Spleen (tissue), 11 donors: Measurements from ENCODE around the gene KIF5C. TPM values are rescaled to one million over a fixed set of nuclear protein-coding genes. Genes with fewer than 3 reads are reported as not detected.

Experiments used
- DNase-seq: peaks from one replicate; pipeline ENCODE4 v3.0.0-alpha.2; 2020
- H3K27ac ChIP-seq, 8 donors: fragments of 200-600 bp; sonication (generic) in 7 of 8; 1 replicate in 4 of 8; 2 replicates in 4 of 8; pipeline versions ENCODE4 v1.5.0 to v1.8.0; 2016 to 2021; ENCODE audit warnings: inconsistent platforms in 4 of 8, mild to moderate bottlenecking in 4 of 8, moderate library complexity in 1 of 8
- H3K27me3 ChIP-seq, 7 donors: fragments of 200-600 bp; sonication (generic) in 6 of 7; replicated peaks in 1 of 7; 1 replicate in 4 of 7; 2 replicates in 3 of 7; pipeline versions ENCODE4 v1.5.0 to v1.8.0; 2016 to 2021; ENCODE audit warnings: inconsistent platforms in 3 of 7, mild to moderate bottlenecking in 1 of 7
- H3K36me3 ChIP-seq, 6 donors: fragments of 200-600 bp; sonication (generic) in 5 of 6; 1 replicate in 4 of 6; 2 replicates in 2 of 6; pipeline versions ENCODE4 v1.5.0 to v1.8.0; 2016 to 2021; ENCODE audit warnings: inconsistent platforms in 2 of 6
- H3K4me1 ChIP-seq, 6 donors: fragments of 200-600 bp; sonication (generic) in 5 of 6; 1 replicate in 3 of 6; 2 replicates in 3 of 6; pipeline versions ENCODE4 v1.5.0 to v1.8.0; 2016 to 2021; ENCODE audit warnings: inconsistent platforms in 3 of 6
- H3K4me3 ChIP-seq, 8 donors: fragments of 200-600 bp; sonication (generic) in 7 of 8; 1 replicate in 4 of 8; 2 replicates in 4 of 8; pipeline versions ENCODE4 v1.5.0 to v1.8.0; 2016 to 2021; ENCODE audit warnings: inconsistent platforms in 4 of 8, mild to moderate bottlenecking in 4 of 8, moderate library complexity in 2 of 8
- H3K9me3 ChIP-seq, 8 donors: fragments of 200-600 bp; sonication (generic) in 7 of 8; 1 replicate in 4 of 8; 2 replicates in 4 of 8; pipeline versions ENCODE4 v1.5.0 to v1.8.0; 2016 to 2021; ENCODE audit warnings: inconsistent platforms in 4 of 8
- POLR2A ChIP-seq, 3 donors: fragments of 450-650 bp; IDR thresholded peaks; one replicate each; pipeline ENCODE4 v1.5.1; 2017; ENCODE audit warnings: antibody characterized with exemption in 3 of 3, mild to moderate bottlenecking in 1 of 3
- POLR2AphosphoS5 ChIP-seq, 3 donors: sonication (generic); formaldehyde crosslinking; IDR thresholded peaks; one replicate each; pipeline ENCODE4 v1.5.1; 2017; ENCODE audit warnings: antibody characterized with exemption in 3 of 3
- WGBS, 5 donors: extraction: QIAGEN DNeasy Blood & Tissue Kit in 3 of 5; methylation state at CpG; one replicate each; pipeline versions ENCODE4 v1.1.5 to v1.1.7; 2013 to 2018; 5-methylcytosine and 5-hydroxymethylcytosine counted together
- intact Hi-C: fragments of 100-400 bp; cut with DNase I; formaldehyde crosslinking; loops from one replicate; pipeline ENCODE4 v1.15.0; 2023; ENCODE audit warnings: low total_unique reads
- polyA plus RNA-seq, 3 donors: library from polyadenylated mRNA; stranded (reverse); fragments of 200-250 nt; gene quantifications; one replicate each; pipeline ENCODE4 v1.2.1, GENCODE V29; 2013
- total RNA-seq, 7 donors: library from RNA; depleted of rRNA in 3 of 7; stranded (reverse); fragments of >200 nt in 3 of 7; fragmentation: NEBNext Ultra II Directional in 4 of 7; extraction: Animal tissue kit (Norgen Biotek cat#: 25700) in 4 of 7; gene quantifications; one replicate each; pipeline versions ENCODE4 v1.1.0 to v1.2.1, GENCODE V29; 2016 to 2021
- TF ChIP-seq, protein P1 (sequence below), 11 experiments: fragments of 200-600 bp in 7 of 11; fragments of 450-650 bp in 4 of 11; sonication (generic) in 4 of 11; IDR thresholded peaks in 8 of 11; conservative IDR thresholded peaks in 3 of 11; 1 replicate in 7 of 11; 2 replicates in 4 of 11; pipeline versions ENCODE4 v1.4.0 to v1.8.0; 2016 to 2021; ENCODE audit warnings: antibody characterized with exemption in 11 of 11, inconsistent platforms in 4 of 11, mild to moderate bottlenecking in 1 of 11
- donor health status: healthy with polysubstance abuse.
- donor health status: DM: no; HTN: no; CAD: no; lungs with moderate emphysema.
- donor health status: DM: no; HTN: no; CAD: no.
- donor health status: Bipolar disorder and iron deficiency.
- donor health status: healthy.
- donor health status: DM: no; HTN: no; CAD: no.
- donor health status: DM: yes; HTN: yes; CAD: no.

Gene KIF5C
- total and polyA plus RNA-seq, 10 donors, result 0.61 to 8.3 (median 4.3) TPM

DNA sequence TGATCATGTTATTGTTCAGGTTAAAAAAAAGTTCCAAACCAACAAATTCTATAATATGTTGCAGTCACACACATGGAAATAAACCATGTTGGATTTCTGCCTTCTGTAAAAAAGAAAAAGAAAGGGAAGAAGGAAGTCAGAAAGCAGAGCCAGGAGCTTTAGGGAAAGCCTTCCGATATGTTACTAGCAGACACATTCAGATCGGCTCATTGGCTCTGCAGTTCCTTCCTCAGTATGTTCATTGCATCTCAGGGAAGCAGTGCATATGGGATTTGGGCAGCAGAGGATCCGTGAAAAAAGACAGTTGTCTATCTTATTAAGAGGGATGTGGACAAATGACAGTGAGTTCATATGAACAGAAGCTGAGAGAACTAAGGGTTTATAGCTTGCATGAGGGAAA is 68.1 kb downstream of the KIF5C start:
- no peaks in the 10 kb centered on the region for H3K27me3 ChIP-seq
- H3K36me3 ChIP-seq, result no peaks in the 10 kb centered on the region
- H3K27ac ChIP-seq, result no peak overlapping the region
- 80 to 93% (median 83%) methylated on average over 3 of the region's 3 CpGs for WGBS, 5 donors
- peaks cover 0 to 6% (median 0%) of the 10 kb centered on the region in 8 donors for H3K9me3 ChIP-seq
- intact Hi-C loops, result no loop called here
- TF ChIP-seq POLR2A (IDR thresholded peaks at IDR 0.05) (no peak), POLR2AphosphoS5 (IDR thresholded peaks at IDR 0.05) (no peak)
- TF ChIP-seq, protein P1, sequence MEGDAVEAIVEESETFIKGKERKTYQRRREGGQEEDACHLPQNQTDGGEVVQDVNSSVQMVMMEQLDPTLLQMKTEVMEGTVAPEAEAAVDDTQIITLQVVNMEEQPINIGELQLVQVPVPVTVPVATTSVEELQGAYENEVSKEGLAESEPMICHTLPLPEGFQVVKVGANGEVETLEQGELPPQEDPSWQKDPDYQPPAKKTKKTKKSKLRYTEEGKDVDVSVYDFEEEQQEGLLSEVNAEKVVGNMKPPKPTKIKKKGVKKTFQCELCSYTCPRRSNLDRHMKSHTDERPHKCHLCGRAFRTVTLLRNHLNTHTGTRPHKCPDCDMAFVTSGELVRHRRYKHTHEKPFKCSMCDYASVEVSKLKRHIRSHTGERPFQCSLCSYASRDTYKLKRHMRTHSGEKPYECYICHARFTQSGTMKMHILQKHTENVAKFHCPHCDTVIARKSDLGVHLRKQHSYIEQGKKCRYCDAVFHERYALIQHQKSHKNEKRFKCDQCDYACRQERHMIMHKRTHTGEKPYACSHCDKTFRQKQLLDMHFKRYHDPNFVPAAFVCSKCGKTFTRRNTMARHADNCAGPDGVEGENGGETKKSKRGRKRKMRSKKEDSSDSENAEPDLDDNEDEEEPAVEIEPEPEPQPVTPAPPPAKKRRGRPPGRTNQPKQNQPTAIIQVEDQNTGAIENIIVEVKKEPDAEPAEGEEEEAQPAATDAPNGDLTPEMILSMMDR (IDR thresholded peaks at IDR 0.05 in 8 of 11, conservative IDR thresholded peaks at IDR 0.05 in 3 of 11), result no peak
- DNase-seq, result no peak
- no peaks in the 10 kb centered on the region for H3K4me1 ChIP-seq
- no peak overlapping the region for H3K4me3 ChIP-seq

DNA sequence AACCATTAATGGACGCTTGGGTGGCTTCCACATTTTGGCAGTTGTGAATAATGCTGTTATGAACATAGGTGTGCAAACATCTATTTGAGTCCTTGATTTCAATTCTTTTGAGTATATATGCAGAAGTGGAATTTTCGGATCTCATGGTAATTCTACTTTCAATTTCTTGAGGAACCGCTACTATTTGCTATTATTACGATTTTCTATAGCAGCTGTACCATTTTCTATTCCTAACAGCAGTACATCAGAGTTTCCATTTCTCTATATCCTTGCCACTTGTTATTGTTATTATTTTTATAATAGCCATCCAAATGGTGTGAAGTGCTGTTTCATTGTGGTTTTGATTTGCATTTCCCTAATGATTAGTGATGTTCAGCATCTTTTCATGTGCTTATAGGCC is 69.5 kb downstream of the KIF5C start:
- peaks cover 0 to 6% (median 0%) of the 10 kb centered on the region in 6 donors for H3K4me1 ChIP-seq
- no peak overlapping the region for H3K4me3 ChIP-seq
- intact Hi-C loops, result no loop called here
- no peak overlapping the region for H3K27ac ChIP-seq
- no peak for DNase-seq
- H3K9me3 ChIP-seq, result peaks cover 0 to 6% (median 0%) of the 10 kb centered on the region in 8 donors
- H3K36me3 ChIP-seq, result no peaks in the 10 kb centered on the region
- TF ChIP-seq, protein P1 (IDR thresholded peaks at IDR 0.05 in 8 of 11, conservative IDR thresholded peaks at IDR 0.05 in 3 of 11), result no peak
- H3K27me3 ChIP-seq, result no peaks in the 10 kb centered on the region
- 65 to 93% (median 86%) methylated on average over 4 of the region's 4 CpGs for WGBS, 5 donors

DNA sequence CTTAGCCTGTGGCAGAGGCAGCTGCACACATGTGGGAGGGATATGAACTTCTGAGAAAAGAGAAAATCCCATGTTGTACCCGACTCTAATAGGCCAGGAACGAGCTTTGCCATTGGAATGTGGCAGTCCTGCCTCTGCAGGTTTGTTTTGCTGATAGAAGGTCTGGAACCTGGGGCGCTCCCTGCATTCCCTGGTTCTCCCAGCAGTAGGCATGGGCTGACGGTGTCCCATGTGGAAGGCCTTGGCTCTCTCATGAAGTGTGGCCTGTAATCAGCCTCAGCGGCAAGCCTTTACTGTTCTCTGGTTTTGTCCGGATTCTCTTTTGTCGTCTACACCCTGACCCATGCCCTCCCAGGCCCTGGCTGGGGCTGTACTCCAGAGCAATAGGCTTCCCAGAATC is 72.3 kb downstream of the KIF5C start:
- Histone ChIP-seq H3K4me3 (no peak overlapping the region), H3K36me3 (no peaks in the 10 kb centered on the region), H3K27ac (no peak overlapping the region), H3K9me3 (peaks cover 0 to 6% (median 0%) of the 10 kb centered on the region in 8 donors), H3K4me1 (peaks cover 0 to 6% (median 0%) of the 10 kb centered on the region in 6 donors), H3K27me3 (no peaks in the 10 kb centered on the region)
- 90 to 96% (median 93%) methylated on average over 7 of the region's 7 CpGs for WGBS, 5 donors
- DNase-seq, result no peak
- intact Hi-C loops, result no loop called here
- TF ChIP-seq POLR2AphosphoS5 (IDR thresholded peaks at IDR 0.05) (no peak), POLR2A (IDR thresholded peaks at IDR 0.05) (no peak)
- TF ChIP-seq, protein P1 (IDR thresholded peaks at IDR 0.05 in 8 of 11, conservative IDR thresholded peaks at IDR 0.05 in 3 of 11), result no peak

DNA sequence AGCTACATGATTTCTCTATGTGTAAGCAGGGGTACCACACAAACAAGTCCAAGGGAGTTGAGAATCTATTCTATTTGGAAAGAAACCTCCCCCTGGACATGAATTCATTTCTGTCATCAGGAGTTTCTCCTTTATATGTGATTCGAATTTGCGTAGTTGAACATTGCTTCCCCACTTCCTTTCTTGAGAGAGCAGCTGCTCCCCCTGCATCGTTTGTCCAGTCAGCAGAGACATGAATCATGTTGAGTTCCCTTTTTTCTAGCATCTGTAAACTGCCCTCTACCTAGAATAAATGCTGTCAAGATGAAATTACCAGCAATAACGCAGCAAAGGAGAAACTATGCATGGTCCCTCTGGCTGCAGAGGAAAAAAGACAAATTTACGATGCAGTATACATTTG is 73.8 kb downstream of the KIF5C start:
- TF ChIP-seq POLR2AphosphoS5 (IDR thresholded peaks at IDR 0.05) (no peak), POLR2A (IDR thresholded peaks at IDR 0.05) (no peak)
- TF ChIP-seq, protein P1 (IDR thresholded peaks at IDR 0.05 in 8 of 11, conservative IDR thresholded peaks at IDR 0.05 in 3 of 11), result no peak
- peaks cover 0 to 6% (median 0%) of the 10 kb centered on the region in 6 donors for H3K4me1 ChIP-seq
- DNase-seq, result no peak
- WGBS, 5 donors, result 17 to 37% (median 20%) methylated on average over 5 of the region's 5 CpGs
- H3K9me3 ChIP-seq, result peaks cover 0 to 6% (median 0%) of the 10 kb centered on the region in 8 donors
- H3K27me3 ChIP-seq, result no peaks in the 10 kb centered on the region
- intact Hi-C loops, result no loop called here
- H3K36me3 ChIP-seq, result no peaks in the 10 kb centered on the region
- no peak overlapping the region for H3K4me3 ChIP-seq
- no peak overlapping the region for H3K27ac ChIP-seq
